Measurements from ENCODE around the gene NUDT7.

The NUDT7 gene

DNA sequence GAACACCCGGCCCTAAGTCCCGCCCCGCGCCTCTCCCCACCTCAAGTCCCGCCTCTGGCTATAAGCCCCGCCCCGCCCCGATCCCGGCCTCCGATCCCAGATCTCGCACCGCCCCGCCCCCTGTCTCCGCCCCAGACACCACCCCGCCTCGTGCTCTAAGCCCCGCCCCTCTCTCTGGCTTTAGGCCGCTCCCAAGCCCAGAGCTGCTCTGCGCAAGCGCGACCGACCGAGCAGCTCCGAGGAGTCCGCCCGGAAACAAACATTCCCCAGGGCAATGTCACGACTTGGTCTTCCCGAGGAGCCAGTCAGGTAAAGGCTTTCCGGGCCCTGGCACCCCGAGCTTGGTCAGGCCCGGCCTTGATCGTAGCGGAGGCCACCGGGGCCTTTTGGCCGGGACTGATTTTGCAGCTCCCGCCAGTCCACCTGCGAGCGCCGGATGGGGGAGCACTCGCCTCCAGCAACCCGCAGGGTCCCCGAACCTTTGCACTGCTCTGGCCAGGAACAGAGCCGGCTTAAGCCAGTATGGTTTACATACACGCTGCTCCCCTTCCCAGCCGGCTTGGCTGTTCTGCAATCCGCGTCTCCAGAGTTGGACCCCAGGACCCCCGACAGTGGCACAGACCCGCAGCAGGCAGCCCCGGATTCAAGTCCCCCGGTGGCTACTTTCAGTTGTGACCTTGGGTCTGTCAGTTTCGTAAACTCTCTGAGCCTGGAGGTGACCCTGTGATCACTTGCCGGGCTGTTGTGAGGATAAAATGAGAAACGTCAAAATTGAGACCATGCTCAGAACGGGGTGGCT lies at the start of gene NUDT7:
TSS of gene NUDT7 (plus strand) at position 206 of the 799 bp plus-strand sequence. CDS start at position 275, 69 bp downstream.
- DNase-seq, result peak; percentile 98
- in situ Hi-C loops (cut with HindIII; ENCODE audit: low pct_ligation_motif_present, low pct_unique_long_range_greater_than_20kb, low sequenced_read_pairs), result no loop called here

DNA sequence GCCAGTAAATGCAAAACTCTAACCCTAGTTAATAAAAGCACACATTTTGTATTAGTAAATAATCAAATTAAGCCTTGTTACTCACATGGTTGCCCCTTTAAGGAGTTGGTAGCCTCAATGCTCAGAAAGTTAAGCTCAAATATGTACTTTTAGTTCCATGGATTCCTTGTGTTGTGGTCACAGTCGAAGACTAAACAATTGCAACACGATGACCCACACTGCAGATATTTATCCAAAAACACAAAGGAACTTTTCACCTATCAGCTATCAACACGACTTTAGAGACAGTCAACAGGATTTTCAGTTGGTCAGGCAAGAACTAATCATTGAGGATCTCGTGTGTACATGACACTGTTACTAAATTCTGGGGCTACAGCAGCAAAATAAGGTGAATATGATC lies 47.4 kb upstream of the NUDT7 start:
- no peak for DNase-seq
- in situ Hi-C loops (cut with HindIII; ENCODE audit: low pct_ligation_motif_present, low pct_unique_long_range_greater_than_20kb, low sequenced_read_pairs), result no loop called here

- peak; percentile 75 for DNase-seq
- in situ Hi-C loops (cut with HindIII; ENCODE audit: low pct_ligation_motif_present, low pct_unique_long_range_greater_than_20kb, low sequenced_read_pairs), result no loop called here
Measured at GRCh38 chr16:77675464-77676324, 46.6 kb upstream of the NUDT7 start.

- in situ Hi-C loops (cut with HindIII; ENCODE audit: low pct_ligation_motif_present, low pct_unique_long_range_greater_than_20kb, low sequenced_read_pairs), result no loop called here
- DNase-seq, result no peak
Measured at GRCh38 chr16:77677129-77677528, 45.2 kb upstream of the NUDT7 start.

DNA sequence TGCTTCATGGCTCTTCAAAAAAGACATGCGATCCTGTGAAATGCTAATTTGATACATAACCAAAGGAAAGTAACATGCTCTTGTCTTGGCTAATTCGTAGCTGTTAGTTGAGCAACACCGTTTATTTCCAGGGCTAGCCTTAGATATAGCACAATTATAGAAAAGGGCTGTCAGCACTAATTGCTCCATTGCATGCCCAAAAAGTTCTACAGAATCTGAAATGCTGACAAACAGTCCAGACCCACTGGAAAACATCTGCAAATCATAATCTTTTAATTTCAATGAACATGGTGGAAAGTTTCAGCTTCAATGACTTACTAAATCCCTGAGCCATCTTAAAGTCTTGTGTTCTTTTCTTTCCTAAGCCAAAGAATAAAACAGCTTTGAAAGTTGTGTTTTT lies 42.9 kb upstream of the NUDT7 start:
- DNase-seq, result no peak
- in situ Hi-C loops (cut with HindIII; ENCODE audit: low pct_ligation_motif_present, low pct_unique_long_range_greater_than_20kb, low sequenced_read_pairs), result no loop called here

DNA sequence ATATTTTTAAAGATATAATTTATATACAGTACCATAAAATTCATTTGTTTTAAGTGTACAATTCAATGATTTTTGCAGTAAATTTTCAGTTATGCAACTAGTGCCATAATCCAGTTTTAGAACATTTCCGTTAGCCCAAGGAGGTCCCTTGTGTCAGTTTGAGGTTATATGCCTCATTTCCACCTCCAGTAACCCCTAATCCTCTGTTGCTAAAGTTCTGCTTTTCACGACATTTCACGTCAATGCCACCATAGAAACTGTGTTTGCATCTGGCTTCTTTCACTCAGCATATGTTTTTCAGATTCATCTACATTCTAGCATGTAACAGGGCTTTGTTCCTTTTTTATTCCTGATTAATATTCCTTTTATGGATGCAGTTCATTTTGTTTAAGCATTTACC lies 42.4 kb upstream of the NUDT7 start:
- DNase-seq, result no peak
- in situ Hi-C loops (cut with HindIII; ENCODE audit: low pct_ligation_motif_present, low pct_unique_long_range_greater_than_20kb, low sequenced_read_pairs), result no loop called here

DNA sequence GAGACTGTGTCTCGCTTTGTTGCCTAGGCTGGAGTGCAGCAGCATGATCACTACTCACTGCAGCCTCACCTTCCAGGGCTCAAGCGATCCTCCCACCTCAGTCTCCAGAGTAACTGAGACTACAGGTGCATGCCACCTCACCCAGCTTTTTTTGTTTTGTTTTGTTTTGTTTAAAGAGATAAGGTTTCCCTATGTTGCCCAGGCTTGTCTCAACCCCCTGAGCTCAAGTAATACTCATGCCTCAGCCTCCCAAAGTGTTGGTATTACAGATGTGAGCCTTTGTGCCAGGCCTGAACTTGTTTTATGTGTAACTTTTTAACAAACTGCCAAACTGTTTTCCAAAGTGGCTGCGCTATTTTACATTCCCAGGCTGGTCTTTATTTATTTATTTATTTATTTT lies 41.8 kb upstream of the NUDT7 start:
- no peak for DNase-seq
- in situ Hi-C loops (cut with HindIII; ENCODE audit: low pct_ligation_motif_present, low pct_unique_long_range_greater_than_20kb, low sequenced_read_pairs), result no loop called here

- DNase-seq, result no peak
- in situ Hi-C loops (cut with HindIII; ENCODE audit: low pct_ligation_motif_present, low pct_unique_long_range_greater_than_20kb, low sequenced_read_pairs), result no loop called here
Measured at GRCh38 chr16:77682586-77682985, 39.7 kb upstream of the NUDT7 start.

GRCh38 chr16:77683397-77684180 lies 38.7 kb upstream of the NUDT7 start:
- in situ Hi-C loops (cut with HindIII; ENCODE audit: low pct_ligation_motif_present, low pct_unique_long_range_greater_than_20kb, low sequenced_read_pairs), result no loop called here
- no peak for DNase-seq

GRCh38 chr16:77684181-77684526 lies 38.2 kb upstream of the NUDT7 start:
- in situ Hi-C loops (cut with HindIII; ENCODE audit: low pct_ligation_motif_present, low pct_unique_long_range_greater_than_20kb, low sequenced_read_pairs), result no loop called here
- DNase-seq, result no peak

GRCh38 chr16:77686385-77686784 lies 35.9 kb upstream of the NUDT7 start:
- DNase-seq, result no peak
- in situ Hi-C loops (cut with HindIII; ENCODE audit: low pct_ligation_motif_present, low pct_unique_long_range_greater_than_20kb, low sequenced_read_pairs), result no loop called here

GRCh38 chr16:77689971-77690370 lies 32.3 kb upstream of the NUDT7 start:
- in situ Hi-C loops (cut with HindIII; ENCODE audit: low pct_ligation_motif_present, low pct_unique_long_range_greater_than_20kb, low sequenced_read_pairs), result no loop called here

DNA sequence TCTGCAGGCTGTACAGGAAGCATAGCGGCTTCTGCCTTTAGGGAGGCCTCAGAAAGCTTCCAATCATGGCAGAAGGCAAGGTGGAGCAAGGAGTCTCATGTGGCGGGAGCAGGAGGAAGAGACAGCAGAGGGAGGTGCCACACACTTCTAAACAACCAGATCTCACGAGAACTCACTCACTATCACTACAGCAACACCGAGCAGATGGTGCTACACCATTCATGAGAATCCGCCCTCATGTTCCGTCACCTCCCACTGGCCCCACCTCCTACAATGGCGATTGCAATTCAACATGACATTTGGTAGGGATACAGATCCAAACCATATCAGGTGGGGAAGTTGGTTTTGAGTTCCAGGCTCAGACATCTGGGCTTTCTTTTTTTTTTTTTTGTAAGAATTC lies 31.9 kb upstream of the NUDT7 start:
- no peak for DNase-seq
- in situ Hi-C loops (cut with HindIII; ENCODE audit: low pct_ligation_motif_present, low pct_unique_long_range_greater_than_20kb, low sequenced_read_pairs), result no loop called here

More at GRCh38 chr16:77689971-77690370, 32.3 kb upstream of the NUDT7 start:
- DNase-seq, result no peak

DNA sequence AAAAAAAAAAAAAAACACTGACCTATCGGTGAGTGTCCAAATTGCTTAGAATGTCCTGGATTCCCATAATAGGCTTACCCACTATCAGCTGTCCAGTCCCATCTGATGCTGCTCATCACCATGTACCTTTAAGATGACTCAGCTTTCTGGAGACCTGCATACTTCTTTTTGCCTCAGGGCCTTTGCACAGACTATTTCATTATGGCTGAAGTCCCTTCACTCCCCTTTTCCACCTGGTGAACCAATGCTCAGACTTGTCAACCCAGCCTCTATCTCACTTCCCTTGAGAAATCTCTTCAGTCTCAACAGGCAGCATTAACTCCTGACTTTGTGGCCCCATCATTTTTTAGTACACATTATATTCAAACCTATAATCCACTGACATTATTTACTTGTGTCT lies 29.7 kb upstream of the NUDT7 start:
- no peak for DNase-seq
- in situ Hi-C loops (cut with HindIII; ENCODE audit: low pct_ligation_motif_present, low pct_unique_long_range_greater_than_20kb, low sequenced_read_pairs), result no loop called here

DNA sequence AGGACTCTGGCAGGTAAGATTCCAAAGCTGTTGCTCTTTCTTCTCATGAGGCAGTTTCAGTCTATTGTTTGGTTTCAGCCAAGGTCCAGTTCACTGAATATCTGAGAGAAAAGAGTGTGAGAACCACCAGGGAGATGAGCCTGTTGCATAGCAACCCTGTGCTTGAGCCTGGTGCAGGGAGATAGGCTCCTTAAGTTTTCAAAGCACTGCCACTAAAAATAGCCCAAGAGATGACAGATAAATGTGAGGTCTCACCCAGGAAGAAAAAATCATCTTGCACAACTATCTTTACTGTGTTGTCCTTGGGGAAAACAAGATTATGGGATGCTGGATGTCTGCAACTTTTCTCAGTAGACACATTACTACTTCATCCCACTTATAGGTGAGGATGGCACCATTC lies 26.2 kb upstream of the NUDT7 start:
- no peak for DNase-seq
- in situ Hi-C loops (cut with HindIII; ENCODE audit: low pct_ligation_motif_present, low pct_unique_long_range_greater_than_20kb, low sequenced_read_pairs), result no loop called here

GRCh38 chr16:77700846-77701245 lies 21.5 kb upstream of the NUDT7 start:
- in situ Hi-C loops (cut with HindIII; ENCODE audit: low pct_ligation_motif_present, low pct_unique_long_range_greater_than_20kb, low sequenced_read_pairs), result no loop called here
- DNase-seq, result no peak

DNA sequence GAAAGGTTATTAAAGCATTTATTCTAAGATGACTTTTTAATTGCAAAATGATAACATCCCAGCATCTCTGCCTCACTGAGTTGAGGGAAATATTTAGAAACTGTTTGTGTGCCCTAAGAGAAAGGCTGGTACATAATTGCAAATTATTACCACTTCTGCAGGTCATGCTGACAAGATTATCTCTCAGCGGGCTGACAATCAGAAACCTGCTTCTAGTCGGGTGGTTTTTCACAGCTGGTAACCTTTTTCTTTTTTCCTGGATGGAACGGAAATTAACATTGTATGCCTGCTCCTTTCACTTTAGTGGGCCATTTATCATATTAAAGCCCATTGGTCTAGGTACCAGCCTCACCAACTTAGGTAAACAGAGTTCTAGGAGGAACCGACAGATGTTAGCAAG lies 17.0 kb upstream of the NUDT7 start:
- in situ Hi-C loops (cut with HindIII; ENCODE audit: low pct_ligation_motif_present, low pct_unique_long_range_greater_than_20kb, low sequenced_read_pairs), result no loop called here

DNA sequence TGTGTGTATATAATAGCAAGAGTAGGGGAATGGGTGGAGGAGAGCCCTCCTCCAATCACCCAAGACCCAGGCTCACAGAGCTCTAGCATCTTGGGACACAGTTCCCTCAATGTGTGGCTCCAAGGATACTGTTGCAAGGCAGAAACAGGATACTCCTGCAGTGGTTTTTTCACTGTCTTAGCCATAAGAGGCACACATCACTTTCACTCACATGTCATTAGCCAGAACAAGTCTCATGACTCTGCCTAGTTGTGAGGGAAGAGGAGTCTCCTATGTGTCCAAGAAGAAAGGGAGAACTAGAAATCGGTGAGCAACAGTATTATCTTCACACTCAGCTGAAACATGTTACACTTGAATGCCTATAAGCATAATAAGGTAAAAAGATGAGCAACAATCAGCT lies 11.1 kb upstream of the NUDT7 start:
- in situ Hi-C loops (cut with HindIII; ENCODE audit: low pct_ligation_motif_present, low pct_unique_long_range_greater_than_20kb, low sequenced_read_pairs), result no loop called here
- DNase-seq, result no peak

More for the DNA sequence above, 17.0 kb upstream of the NUDT7 start:
- DNase-seq, result no peak

DNA sequence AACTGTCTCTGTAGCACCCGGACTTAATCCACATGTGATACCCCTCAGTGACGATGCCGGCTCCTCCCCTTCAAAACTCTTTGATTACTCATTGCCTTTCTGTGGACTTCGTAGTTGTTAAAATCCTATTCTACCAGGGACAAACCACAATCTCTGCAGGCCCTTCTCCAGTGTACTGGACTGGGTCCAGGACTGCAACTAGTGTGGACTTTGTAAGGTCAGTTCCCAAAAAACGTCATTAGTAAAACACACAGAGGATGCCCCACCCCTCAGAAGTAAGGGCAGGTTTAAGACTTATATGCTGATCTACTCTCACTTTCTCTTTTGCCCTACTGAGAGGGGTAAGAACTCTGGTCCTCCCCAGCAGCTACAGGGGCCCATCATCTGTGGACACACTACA lies 10.5 kb upstream of the NUDT7 start:
- in situ Hi-C loops (cut with HindIII; ENCODE audit: low pct_ligation_motif_present, low pct_unique_long_range_greater_than_20kb, low sequenced_read_pairs), result no loop called here
- no peak for DNase-seq

All from ACHN (cell line).